ENCODE results near the gene ZMPSTE24.
"Not testable (repeated sequence)": the region's sequence is repeated elsewhere in the genome, so short reads cannot be mapped to it uniquely, and the experiment has no call there.

ZMPSTE24 gene

GRCh38 chr1:40316595-40317393 is 58.8 kb downstream of the ZMPSTE24 start, which contains the start of gene COL9A2:
TSS of gene COL9A2 (minus strand) at chr1:40317286. CDS start at chr1:40317197, 89 bp downstream.
- DNase-seq (ENCODE audit: low read depth, low spot score), result peak; percentile 83

- DNase-seq (ENCODE audit: low read depth, low spot score), result no peak
These were observed 59.5 kb downstream of the ZMPSTE24 start for GRCh38 chr1:40317394-40318074.

GRCh38 chr1:40318476-40318875 is 60.4 kb downstream of the ZMPSTE24 start:
- no peak for DNase-seq (ENCODE audit: low read depth, low spot score)

- DNase-seq (ENCODE audit: low read depth, low spot score), result no peak
These were observed 61.1 kb downstream of the ZMPSTE24 start for GRCh38 chr1:40318970-40319621.

- not testable (repeated sequence) for DNase-seq (ENCODE audit: low read depth, low spot score)
These were observed 73.4 kb downstream of the ZMPSTE24 start for GRCh38 chr1:40331403-40331802.

GRCh38 chr1:40332695-40333094 is 74.7 kb downstream of the ZMPSTE24 start:
- no peak for DNase-seq (ENCODE audit: low read depth, low spot score)

GRCh38 chr1:40337443-40337842 is 79.4 kb downstream of the ZMPSTE24 start:
- DNase-seq (ENCODE audit: low read depth, low spot score), result no peak

GRCh38 chr1:40338745-40339419 is 80.8 kb downstream of the ZMPSTE24 start:
- DNase-seq (ENCODE audit: low read depth, low spot score), result peak; percentile 92

- no peak for DNase-seq (ENCODE audit: low read depth, low spot score)
These were observed 81.6 kb downstream of the ZMPSTE24 start for GRCh38 chr1:40339420-40340323.

- DNase-seq (ENCODE audit: low read depth, low spot score), result no peak
These were observed 83.7 kb downstream of the ZMPSTE24 start for GRCh38 chr1:40341491-40342380.

GRCh38 chr1:40342381-40342717 is 84.3 kb downstream of the ZMPSTE24 start:
- not testable (repeated sequence) for DNase-seq (ENCODE audit: low read depth, low spot score)

Measured in astrocyte of the hippocampus (primary cell).